GM21529 (cell line): ENCODE results near the gene JAKMIP1.

Source experiments
- ATAC-seq: cut with Tn5 transposase; IDR thresholded peaks from one replicate; pipeline ENCODE4 v1.9.1; 2021; ENCODE audit not compliant: unreplicated experiment

JAKMIP1 gene

GRCh38 chr4:5976431-5976830 is 223.9 kb downstream of the JAKMIP1 start:
- ATAC-seq = no peak
